ENCODE measurements around the gene TBCK. TPM values are rescaled to one million over a fixed set of nuclear protein-coding genes. Genes with fewer than 3 reads are reported as not detected.

Gene TBCK
- total and polyA plus RNA-seq, 8 donors, result 36.1 to 60.0 (median 46.2) TPM

DNA sequence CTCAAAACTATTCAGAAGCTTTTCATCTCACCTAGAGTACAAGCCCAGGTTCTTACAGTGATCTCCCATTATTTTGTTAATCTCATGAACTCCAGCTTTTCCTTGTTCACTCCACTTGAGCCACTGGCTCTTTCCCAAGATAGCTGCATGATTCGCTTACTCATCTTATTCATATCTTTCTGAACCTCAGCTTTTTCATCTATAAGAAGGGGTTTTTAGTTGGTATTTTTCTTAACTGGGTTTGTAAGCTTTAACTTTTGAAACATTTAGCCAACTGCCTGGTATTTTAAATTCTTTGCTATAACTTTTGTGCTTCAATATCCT is 28.6 kb upstream of the TBCK start:
- H3K36me3 ChIP-seq, result peaks cover 0 to 46% of the 10 kb centered on the region in 2 donors
- TF ChIP-seq, protein P1, sequence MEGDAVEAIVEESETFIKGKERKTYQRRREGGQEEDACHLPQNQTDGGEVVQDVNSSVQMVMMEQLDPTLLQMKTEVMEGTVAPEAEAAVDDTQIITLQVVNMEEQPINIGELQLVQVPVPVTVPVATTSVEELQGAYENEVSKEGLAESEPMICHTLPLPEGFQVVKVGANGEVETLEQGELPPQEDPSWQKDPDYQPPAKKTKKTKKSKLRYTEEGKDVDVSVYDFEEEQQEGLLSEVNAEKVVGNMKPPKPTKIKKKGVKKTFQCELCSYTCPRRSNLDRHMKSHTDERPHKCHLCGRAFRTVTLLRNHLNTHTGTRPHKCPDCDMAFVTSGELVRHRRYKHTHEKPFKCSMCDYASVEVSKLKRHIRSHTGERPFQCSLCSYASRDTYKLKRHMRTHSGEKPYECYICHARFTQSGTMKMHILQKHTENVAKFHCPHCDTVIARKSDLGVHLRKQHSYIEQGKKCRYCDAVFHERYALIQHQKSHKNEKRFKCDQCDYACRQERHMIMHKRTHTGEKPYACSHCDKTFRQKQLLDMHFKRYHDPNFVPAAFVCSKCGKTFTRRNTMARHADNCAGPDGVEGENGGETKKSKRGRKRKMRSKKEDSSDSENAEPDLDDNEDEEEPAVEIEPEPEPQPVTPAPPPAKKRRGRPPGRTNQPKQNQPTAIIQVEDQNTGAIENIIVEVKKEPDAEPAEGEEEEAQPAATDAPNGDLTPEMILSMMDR (IDR thresholded peaks at IDR 0.05), result no peak
- H3K4me1 ChIP-seq, result no peaks in the 10 kb centered on the region
- H3K9me3 ChIP-seq, result no peaks in the 10 kb centered on the region
- DNase-seq (no peak), ATAC-seq (no peak)
- no peak overlapping the region for H3K27ac ChIP-seq
- H3K4me3 ChIP-seq, result no peak overlapping the region
- intact Hi-C loops (cut with DNase I), result no loop called here
- H3K27me3 ChIP-seq, result no peaks in the 10 kb centered on the region

DNA sequence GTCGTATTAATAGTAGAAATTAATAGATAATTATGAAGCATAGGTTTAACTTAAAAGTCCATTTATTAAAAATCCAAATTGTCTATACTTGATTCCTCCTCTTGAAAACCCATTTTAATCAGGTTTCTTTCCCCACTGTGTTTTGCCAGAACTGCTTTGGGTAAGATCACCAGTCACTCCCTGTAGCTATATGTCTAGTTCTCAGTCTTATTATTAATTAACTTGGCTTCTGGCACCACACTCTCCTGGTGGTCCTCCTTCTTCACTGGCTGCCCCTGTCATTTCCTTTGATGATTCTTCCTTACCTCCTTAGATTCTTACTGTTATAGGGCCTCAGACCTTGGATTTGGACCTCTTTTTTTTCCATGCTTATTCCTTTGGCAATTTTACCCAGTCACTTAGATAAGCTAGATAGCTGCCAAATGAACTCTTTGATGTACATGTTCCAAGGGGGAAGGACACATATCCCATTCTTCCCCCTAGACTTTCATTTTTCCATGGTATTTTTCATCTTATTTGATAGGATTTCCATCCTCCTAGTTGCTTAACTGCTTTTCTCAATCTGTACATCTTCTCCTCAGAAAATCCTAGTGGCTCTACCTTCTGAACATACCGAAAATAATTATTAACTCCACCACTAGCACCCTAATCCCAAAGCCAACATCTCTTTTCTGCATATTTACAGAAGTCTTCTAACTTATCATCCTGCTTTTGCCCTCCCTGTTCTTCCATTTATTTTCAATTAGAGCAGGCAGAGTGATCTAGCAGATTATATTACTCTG is 28.0 kb upstream of the TBCK start:
- Histone ChIP-seq H3K9me3 (no peaks in the 10 kb centered on the region), H3K36me3 (peaks cover 0 to 46% of the 10 kb centered on the region in 2 donors), H3K4me3 (no peak overlapping the region), H3K27me3 (no peaks in the 10 kb centered on the region), H3K27ac (no peak overlapping the region), H3K4me1 (no peaks in the 10 kb centered on the region)
- no peak for ATAC-seq
- intact Hi-C loops (cut with DNase I), result no loop called here
- TF ChIP-seq, protein P1 (IDR thresholded peaks at IDR 0.05), result no peak
- DNase-seq, result no peak

DNA sequence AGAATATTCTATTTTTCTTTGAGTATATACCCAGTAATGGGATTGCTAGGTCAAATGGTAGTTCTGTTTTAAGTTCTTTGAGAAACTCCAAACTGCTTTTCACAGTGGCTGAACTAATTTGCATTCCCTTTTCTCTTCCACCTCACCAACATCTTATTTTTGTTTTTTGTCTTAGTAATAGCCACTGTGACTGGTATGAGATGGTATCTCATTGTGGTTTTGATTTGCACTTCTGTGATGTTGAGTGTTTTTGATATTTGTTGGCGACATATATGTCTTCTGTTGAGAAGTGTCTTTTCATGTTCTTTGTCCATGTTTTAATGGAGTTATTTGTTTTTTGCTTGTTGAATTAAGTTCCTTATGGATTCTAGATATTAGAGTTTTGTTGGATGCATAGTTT is 24.8 kb upstream of the TBCK start:
- Histone ChIP-seq H3K27ac (no peak overlapping the region), H3K36me3 (peaks cover 0 to 50% of the 10 kb centered on the region in 2 donors), H3K27me3 (no peaks in the 10 kb centered on the region), H3K4me1 (no peaks in the 10 kb centered on the region), H3K9me3 (peaks cover 0 to 3% of the 10 kb centered on the region in 2 donors), H3K4me3 (no peak overlapping the region)
- TF ChIP-seq, protein P1 (IDR thresholded peaks at IDR 0.05), result no peak
- ATAC-seq, result no peak
- intact Hi-C loops (cut with DNase I), result no loop called here
- no peak for DNase-seq

DNA sequence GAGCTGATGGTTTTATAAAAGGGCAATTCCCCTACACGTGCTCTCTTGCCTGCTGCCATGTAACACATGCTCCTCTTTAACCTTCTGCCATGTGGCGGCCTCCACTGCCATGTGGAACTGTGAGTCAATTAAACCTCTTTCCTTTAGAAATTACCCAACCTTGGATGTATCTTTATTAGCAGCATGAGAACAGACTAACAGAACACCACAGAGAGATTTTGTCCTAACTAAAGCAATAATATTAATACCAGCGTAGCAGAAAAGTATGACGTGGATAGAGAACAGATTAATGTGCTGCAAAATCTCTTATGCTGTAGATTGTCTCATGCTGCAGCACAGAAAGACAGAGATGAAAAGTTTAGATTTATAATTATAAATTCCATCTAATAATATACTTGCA is 23.4 kb upstream of the TBCK start:
- Histone ChIP-seq H3K27me3 (no peaks in the 10 kb centered on the region), H3K9me3 (peaks cover 0 to 3% of the 10 kb centered on the region in 2 donors), H3K27ac (no peak overlapping the region), H3K36me3 (peaks cover 0 to 59% of the 10 kb centered on the region in 2 donors), H3K4me1 (no peaks in the 10 kb centered on the region), H3K4me3 (no peak overlapping the region)
- ATAC-seq, result no peak
- intact Hi-C loops (cut with DNase I), result no loop called here
- TF ChIP-seq, protein P1 (IDR thresholded peaks at IDR 0.05), result no peak
- no peak for DNase-seq

DNA sequence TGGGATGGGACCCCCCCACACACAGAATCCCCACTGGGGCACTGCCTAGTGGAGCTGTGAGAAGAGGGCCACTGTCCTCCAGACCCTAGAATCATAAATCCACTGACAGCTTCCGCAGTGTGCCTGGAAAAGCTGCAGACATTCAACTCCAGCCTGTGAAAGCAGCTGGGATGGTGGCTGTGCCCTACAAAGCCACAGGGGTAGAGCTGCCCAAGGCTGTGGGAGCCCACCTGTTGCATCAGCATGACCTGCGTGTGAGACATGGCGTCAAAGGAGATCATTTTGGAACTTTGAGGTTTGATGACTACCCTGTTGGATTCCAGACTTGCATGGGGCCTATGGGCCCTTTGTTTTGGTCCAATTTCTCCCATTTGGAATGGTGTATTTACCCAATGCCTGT is 22.7 kb upstream of the TBCK start:
- Histone ChIP-seq H3K36me3 (peaks cover 0 to 67% of the 10 kb centered on the region in 2 donors), H3K27me3 (no peaks in the 10 kb centered on the region), H3K27ac (no peak overlapping the region), H3K4me1 (no peaks in the 10 kb centered on the region), H3K9me3 (peaks cover 0 to 3% of the 10 kb centered on the region in 2 donors), H3K4me3 (no peak overlapping the region)
- intact Hi-C loops (cut with DNase I), result no loop called here
- TF ChIP-seq, protein P1 (IDR thresholded peaks at IDR 0.05), result no peak
- DNase-seq (no peak), ATAC-seq (no peak)
